Pancreas (tissue), 10 donors: ENCODE data around the gene GLA. TPM values are rescaled to one million over a fixed set of nuclear protein-coding genes. Genes with fewer than 3 reads are reported as not detected.
A peak's percentile ranks its signal among the peaks of the same experiment; 100 is the strongest.

Experiments used
- ATAC-seq, 4 donors: fragments of 200-7000 bp; cut with Tn5 transposase; one replicate each; pipeline versions ENCODE4 v1.8.0 to v1.9.1; 2020; ENCODE audit warnings: mild to moderate bottlenecking in 4 of 4, moderate library complexity in 4 of 4
- DNase-seq, 6 donors: peaks; one replicate each; pipeline ENCODE4 v3.0.0-alpha.2; 2020
- FAIRE-seq: peaks from 2 replicates; lab custom pipeline; 2012; peaks lifted over from hg19 to GRCh38; lab: Jason Lieb, UNC
- H3K27ac ChIP-seq, 4 donors: fragments of 200-600 bp; sonication (generic); 1 replicate in 3 of 4; 2 replicates in 1 of 4; pipeline versions ENCODE4 v1.5.0 to v1.8.0; 2020
- H3K27me3 ChIP-seq, 4 donors: fragments of 200-600 bp; one replicate each; pipeline ENCODE4 v1.8.0; 2021
- H3K36me3 ChIP-seq, 3 donors: fragments of 200-600 bp; sonication (generic) in 1 of 3; one replicate each; pipeline versions ENCODE4 v1.5.0 to v1.8.0; 2020 to 2021
- H3K4me1 ChIP-seq, 3 donors: fragments of 200-600 bp; one replicate each; pipeline ENCODE4 v1.8.0; 2021
- H3K4me3 ChIP-seq, 4 donors: fragments of 200-600 bp; sonication (generic) in 2 of 4; one replicate each; pipeline versions ENCODE4 v1.5.0 to v1.8.0; 2020 to 2021
- H3K9me3 ChIP-seq, 4 donors: fragments of 200-600 bp; one replicate each; pipeline ENCODE4 v1.8.0; 2021
- CTCF ChIP-seq, 4 donors: fragments of 200-600 bp; sonication (generic) in 3 of 4; IDR thresholded peaks; one replicate each; pipeline versions ENCODE4 v1.5.0 to v1.8.0; 2021; ENCODE audit warnings: antibody characterized with exemption in 4 of 4
- WGBS, 2 donors: extraction: QIAGEN DNeasy Blood & Tissue Kit; methylation state at CpG; one replicate each; pipeline ENCODE4 v1.1.7; 2013; 5-methylcytosine and 5-hydroxymethylcytosine counted together
- intact Hi-C, 3 donors: fragments of 100-400 bp; cut with DNase I; formaldehyde crosslinking; loops; one replicate each; pipeline versions ENCODE4 v1.11.1 to v1.14.2; 2022
- polyA plus RNA-seq, 2 donors: library from polyadenylated mRNA; stranded (reverse); fragments of 200-250 nt; gene quantifications; one replicate each; pipeline ENCODE4 v1.2.3, GENCODE V29; 2013
- total RNA-seq, 6 donors: library from RNA; stranded (reverse); fragmentation: NEBNext Ultra II Directional in 4 of 6; extraction: Animal tissue kit (Norgen Biotek cat#: 25700) in 4 of 6; gene quantifications; one replicate each; pipeline versions ENCODE4 v1.2.1 to v1.2.4, GENCODE V29; 2021 to 2023
- donor health status: healthy with polysubstance abuse.
- donor health status: DM: no; HTN: no; CAD: no; lungs with moderate emphysema.
- donor health status: DM: no; HTN: no; CAD: no.
- donor health status: control.
- donor health status: control.
- donor health status: Bipolar disorder and iron deficiency.
- donor health status: DM: yes; HTN: yes; CAD: no.
- donor health status: DM: no; HTN: no; CAD: no.
- donor health status: DM: no; HTN: no; CAD: no.
- donor health status: DM: yes; HTN: yes; CAD: no.

The GLA gene
- total RNA-seq (10 to 100 TPM in 1 of 6 donors, 1 to 10 TPM in 5; 5.1 to 12.8 (median 7.3) TPM), polyA plus RNA-seq (10 to 100 TPM; 11.2 to 20.5 TPM)

GRCh38 chrX:101407748-101408531, at the start of gene GLA, which contains the start of gene HNRNPH2:
Gene GLA, minus strand, starts transcription at chrX:101407925. Its CDS starts 22 bp downstream, at chrX:101407903.
Gene HNRNPH2, plus strand, starts transcription at chrX:101408222. Its CDS starts 3,767 bp downstream, at chrX:101411989.
- peak within 1 kb of the TSS; percentile 23 to 56 (median 39) for H3K4me3 ChIP-seq
- FAIRE-seq (peak; percentile 98), DNase-seq (peak; percentile 80 to 91 (median 85)), ATAC-seq (peak; percentile 94 to 98 (median 96))
- WGBS, 2 donors = 0 to 28% methylated on average over 42 to 46 of the region's 47 CpGs
- peak within 1 kb of the TSS; percentile 56 to 94 (median 82) for H3K27ac ChIP-seq
- no peaks in the 10 kb centered on the region for H3K4me1 ChIP-seq
- no peaks in the 10 kb centered on the region for H3K9me3 ChIP-seq
- TF ChIP-seq CTCF (IDR thresholded peaks at IDR 0.05) = no peak
- intact Hi-C loops = no loop called here
- no peaks in the 10 kb centered on the region for H3K27me3 ChIP-seq
- H3K36me3 ChIP-seq = no peaks in the 10 kb centered on the region

- TF ChIP-seq CTCF (IDR thresholded peaks at IDR 0.05) = no peak
- H3K27me3 ChIP-seq = peaks cover 0 to 4% (median 0%) of the 10 kb centered on the region in 4 donors
- WGBS, 2 donors = 73 to 87% methylated on average over 3 of the region's 3 CpGs
- no peak for ATAC-seq
- H3K36me3 ChIP-seq = no peaks in the 10 kb centered on the region
- H3K4me1 ChIP-seq = peaks cover 0 to 5% (median 0%) of the 10 kb centered on the region in 3 donors
- no peak overlapping the region for H3K4me3 ChIP-seq
- no peak for DNase-seq
- no peaks in the 10 kb centered on the region for H3K9me3 ChIP-seq
- H3K27ac ChIP-seq = no peak overlapping the region
- no peak for FAIRE-seq
- intact Hi-C loops = no loop called here
Measured at GRCh38 chrX:101452056-101452455, 44.3 kb upstream of the GLA start.

- peak in 2 of 4 donors; percentile 58 to 87 for ATAC-seq
- 60 to 78% methylated on average over 2 of the region's 2 CpGs for WGBS, 2 donors
- peak in 2 of 6 donors; percentile 39 to 63 for DNase-seq
- no peaks in the 10 kb centered on the region for H3K9me3 ChIP-seq
- H3K36me3 ChIP-seq = no peaks in the 10 kb centered on the region
- no peak for FAIRE-seq
- no peak overlapping the region for H3K4me3 ChIP-seq
- H3K27ac ChIP-seq = no peak overlapping the region
- intact Hi-C loops = no loop called here
- no peak for TF ChIP-seq CTCF (IDR thresholded peaks at IDR 0.05)
- H3K27me3 ChIP-seq = peaks cover 0 to 4% (median 0%) of the 10 kb centered on the region in 4 donors
- peaks cover 0 to 5% (median 0%) of the 10 kb centered on the region in 3 donors for H3K4me1 ChIP-seq
Measured at GRCh38 chrX:101450961-101451360, 43.2 kb upstream of the GLA start.

GRCh38 chrX:101450085-101450484, 42.4 kb upstream of the GLA start:
- FAIRE-seq (no peak), ATAC-seq (peak; percentile 76 to 95 (median 92)), DNase-seq (peak in 5 of 6 donors; percentile 25 to 65 (median 45))
- intact Hi-C loops = no loop called here
- no peaks in the 10 kb centered on the region for H3K36me3 ChIP-seq
- peak overlapping the region in 2 of 4 donors; percentile 39 to 46 for H3K27ac ChIP-seq
- H3K27me3 ChIP-seq = no peaks in the 10 kb centered on the region
- no peak overlapping the region for H3K4me3 ChIP-seq
- no peaks in the 10 kb centered on the region for H3K9me3 ChIP-seq
- 33 to 52% methylated on average over 2 of the region's 2 CpGs for WGBS, 2 donors
- TF ChIP-seq CTCF (IDR thresholded peaks at IDR 0.05) = no peak
- peaks cover 0 to 5% (median 0%) of the 10 kb centered on the region in 3 donors for H3K4me1 ChIP-seq
